Cardiac fibroblast (primary cell): ENCODE results near the gene CCDC87.
A peak's percentile ranks its signal among the peaks of the same experiment; 100 is the strongest.
"Not testable (repeated sequence)": the region's sequence is repeated elsewhere in the genome, so short reads cannot be mapped to it uniquely, and the experiment has no call there.

ENCODE experiments used
- DNase-seq, 2 donors: peaks; one replicate each; pipeline versions ENCODE4 v3.0.0 to v3.0.0-alpha.2; 2010; ENCODE audit warnings: low read depth in 2 of 2
- H3K4me3 ChIP-seq, 2 donors: replicated peaks in 1 of 2; 1 replicate in 1 of 2; 2 replicates in 1 of 2; pipeline ENCODE4 v1.5.1; 2011; ENCODE audit warnings: low read depth in 2 of 2, low read length in 2 of 2, mild to moderate bottlenecking in 2 of 2, moderate library complexity in 1 of 2
- TF ChIP-seq, protein P1 (sequence below): IDR thresholded peaks from one replicate; pipeline ENCODE4 v1.5.1; 2011; ENCODE audit warnings: low read depth, mild to moderate bottlenecking, low read length, inconsistent platforms

CCDC87 gene

DNA sequence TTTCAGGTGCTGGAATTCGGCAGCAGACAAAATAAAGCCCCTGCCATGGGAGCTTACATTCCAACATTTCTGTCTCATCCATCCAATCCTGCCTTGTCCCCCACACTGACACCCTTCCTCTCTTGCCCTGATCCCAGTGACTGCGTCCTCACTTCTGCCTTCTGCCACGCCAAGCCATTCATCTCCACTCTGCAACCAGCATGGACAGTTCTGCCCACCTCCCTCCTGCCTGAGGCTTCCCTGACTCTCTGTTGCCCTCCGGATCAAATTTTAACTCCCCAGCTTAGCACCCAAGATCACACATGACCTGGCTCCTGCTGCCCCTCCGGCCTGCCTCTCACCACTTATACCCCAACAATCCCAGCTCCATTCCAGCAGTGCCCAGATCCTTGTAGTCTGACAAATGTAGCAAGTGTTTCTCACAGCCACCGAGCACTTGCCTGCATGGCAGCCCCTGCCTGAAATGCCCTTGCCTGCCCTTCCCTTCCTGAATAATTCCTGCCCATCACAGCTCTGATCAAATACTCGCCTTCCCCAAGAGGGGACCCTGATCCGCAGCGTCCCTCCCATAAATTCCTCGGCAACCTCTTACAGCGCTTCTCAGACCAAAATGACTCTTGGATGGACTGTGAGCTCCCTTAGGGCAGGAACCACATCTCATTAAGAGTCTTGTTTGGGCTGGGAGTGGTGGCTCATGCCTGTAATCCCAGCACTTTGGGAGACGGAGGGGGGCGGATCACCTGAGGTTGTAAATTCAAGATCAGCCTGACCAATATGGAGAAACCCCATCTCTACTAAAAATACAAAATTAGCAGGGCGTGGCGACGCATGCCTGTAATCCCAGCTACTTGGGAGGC lies 43.9 kb downstream of the CCDC87 start:
- DNase-seq: no peak
- H3K4me3 ChIP-seq: no peak overlapping the region
- TF ChIP-seq, protein P1, sequence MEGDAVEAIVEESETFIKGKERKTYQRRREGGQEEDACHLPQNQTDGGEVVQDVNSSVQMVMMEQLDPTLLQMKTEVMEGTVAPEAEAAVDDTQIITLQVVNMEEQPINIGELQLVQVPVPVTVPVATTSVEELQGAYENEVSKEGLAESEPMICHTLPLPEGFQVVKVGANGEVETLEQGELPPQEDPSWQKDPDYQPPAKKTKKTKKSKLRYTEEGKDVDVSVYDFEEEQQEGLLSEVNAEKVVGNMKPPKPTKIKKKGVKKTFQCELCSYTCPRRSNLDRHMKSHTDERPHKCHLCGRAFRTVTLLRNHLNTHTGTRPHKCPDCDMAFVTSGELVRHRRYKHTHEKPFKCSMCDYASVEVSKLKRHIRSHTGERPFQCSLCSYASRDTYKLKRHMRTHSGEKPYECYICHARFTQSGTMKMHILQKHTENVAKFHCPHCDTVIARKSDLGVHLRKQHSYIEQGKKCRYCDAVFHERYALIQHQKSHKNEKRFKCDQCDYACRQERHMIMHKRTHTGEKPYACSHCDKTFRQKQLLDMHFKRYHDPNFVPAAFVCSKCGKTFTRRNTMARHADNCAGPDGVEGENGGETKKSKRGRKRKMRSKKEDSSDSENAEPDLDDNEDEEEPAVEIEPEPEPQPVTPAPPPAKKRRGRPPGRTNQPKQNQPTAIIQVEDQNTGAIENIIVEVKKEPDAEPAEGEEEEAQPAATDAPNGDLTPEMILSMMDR: no peak

DNA sequence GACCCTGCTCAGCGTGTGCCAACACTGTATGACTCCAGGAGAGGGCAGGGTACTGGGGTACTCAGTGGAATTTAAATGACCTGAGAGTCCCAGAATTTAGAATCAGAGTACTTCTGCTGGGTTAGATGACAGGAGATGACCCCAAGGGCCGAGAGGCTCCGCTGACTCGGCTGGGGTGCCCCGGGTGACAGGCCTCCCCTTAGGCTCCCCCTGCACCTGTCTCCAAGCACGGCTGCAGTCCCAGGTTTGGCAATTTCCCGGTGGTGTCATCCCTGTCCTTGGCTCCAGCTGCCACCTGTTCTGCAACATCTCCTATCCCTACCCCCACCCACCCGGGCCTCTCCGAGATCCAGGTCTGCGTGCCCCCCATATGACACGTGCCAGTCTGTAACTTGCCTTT lies 44.8 kb downstream of the CCDC87 start:
- DNase-seq: no peak
- no peak overlapping the region for H3K4me3 ChIP-seq
- TF ChIP-seq, protein P1: no peak

DNA sequence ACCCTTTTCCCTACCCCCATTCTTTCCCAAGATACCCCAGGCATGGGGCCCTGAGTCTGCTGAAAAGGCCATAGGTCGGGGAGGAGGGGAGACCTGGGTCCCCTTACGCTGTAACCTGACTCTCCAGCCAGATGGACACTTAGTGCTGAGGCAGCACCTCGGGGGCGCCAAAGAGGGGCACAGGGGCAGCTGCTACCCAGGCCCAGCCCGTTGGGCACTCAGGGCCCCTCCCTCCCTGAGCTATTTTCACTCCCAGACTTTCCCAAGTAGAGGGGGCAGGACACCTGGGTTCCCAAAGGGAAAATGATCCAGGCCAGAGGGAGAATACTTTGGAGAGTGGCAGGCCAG lies 45.2 kb downstream of the CCDC87 start:
- TF ChIP-seq, protein P1: no peak
- H3K4me3 ChIP-seq: no peak overlapping the region
- no peak for DNase-seq

DNA sequence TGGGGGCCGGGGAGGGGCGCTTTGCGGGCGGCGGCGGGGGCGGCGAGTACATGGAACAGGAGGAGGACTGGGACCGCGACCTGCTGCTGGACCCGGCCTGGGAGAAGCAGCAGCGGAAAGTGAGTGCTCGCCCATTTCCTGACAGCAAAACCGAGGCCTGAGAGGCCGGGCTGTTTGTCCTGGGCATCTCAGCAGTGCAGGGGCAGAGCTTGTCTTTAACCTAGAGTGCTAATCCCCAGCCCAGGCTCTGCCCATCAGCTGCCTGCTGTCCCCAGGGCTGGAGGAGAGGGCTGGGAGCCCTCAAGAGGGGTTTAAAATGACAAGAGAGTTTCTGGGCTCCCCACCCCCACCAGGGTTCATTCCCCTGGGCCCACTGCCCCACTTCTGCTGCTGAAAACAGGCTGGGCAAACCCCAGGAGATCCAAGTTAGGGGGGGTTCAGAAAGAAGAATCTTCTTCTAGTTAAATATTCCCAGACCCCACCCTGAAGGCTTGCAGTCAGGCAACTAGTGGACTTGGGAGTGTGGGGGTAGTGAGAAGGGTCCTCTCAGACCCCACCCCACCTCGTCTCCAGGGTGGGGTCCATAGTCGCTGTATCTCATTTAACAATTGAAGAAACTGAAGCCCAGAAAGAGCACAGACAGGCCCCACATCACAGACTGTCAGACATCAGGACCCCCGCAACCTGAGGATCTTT lies 45.7 kb downstream of the CCDC87 start:
- no peak overlapping the region for H3K4me3 ChIP-seq
- TF ChIP-seq, protein P1: no peak

DNA sequence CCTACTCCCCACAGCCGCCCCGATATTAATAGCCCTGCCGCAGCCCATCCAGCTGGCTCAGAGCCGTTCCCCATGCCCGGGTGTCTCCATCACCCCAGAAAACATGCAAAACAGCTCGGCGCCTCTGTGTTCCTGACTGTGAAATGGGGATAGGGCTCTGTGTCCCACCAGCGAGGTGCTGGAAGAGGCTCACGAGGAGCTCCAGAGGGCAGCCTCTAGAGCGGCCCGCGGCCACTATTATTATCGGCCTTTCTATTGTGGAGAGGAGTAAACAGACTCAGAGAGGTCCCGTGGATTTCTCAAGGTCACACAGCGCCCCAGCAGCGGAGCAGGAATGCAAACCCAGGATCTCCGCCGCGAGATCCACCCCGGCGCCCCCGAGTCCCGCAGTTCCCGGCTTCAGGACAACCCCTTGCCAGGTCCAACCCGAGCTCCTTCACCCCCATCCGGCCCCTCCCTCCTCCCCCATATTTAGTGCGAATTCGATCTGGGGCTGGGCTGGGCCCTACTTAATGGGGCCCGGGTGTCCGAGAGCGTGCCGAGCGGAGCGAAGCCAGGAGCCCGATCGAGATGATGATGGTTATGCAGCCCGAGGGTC lies 46.4 kb downstream of the CCDC87 start, which contains the start of gene ACTN3:
Gene ACTN3, plus strand, starts transcription at position 536 of the 598 bp plus-strand sequence. Its CDS starts 35 bp downstream, at position 571.
- H3K4me3 ChIP-seq: peak within 1 kb of the TSS; percentile 65 to 76
- DNase-seq: peak in 1 of 2 donors; percentile 46
- TF ChIP-seq, protein P1: no peak

More for the DNA sequence above, 45.7 kb downstream of the CCDC87 start:
- DNase-seq: no peak

DNA sequence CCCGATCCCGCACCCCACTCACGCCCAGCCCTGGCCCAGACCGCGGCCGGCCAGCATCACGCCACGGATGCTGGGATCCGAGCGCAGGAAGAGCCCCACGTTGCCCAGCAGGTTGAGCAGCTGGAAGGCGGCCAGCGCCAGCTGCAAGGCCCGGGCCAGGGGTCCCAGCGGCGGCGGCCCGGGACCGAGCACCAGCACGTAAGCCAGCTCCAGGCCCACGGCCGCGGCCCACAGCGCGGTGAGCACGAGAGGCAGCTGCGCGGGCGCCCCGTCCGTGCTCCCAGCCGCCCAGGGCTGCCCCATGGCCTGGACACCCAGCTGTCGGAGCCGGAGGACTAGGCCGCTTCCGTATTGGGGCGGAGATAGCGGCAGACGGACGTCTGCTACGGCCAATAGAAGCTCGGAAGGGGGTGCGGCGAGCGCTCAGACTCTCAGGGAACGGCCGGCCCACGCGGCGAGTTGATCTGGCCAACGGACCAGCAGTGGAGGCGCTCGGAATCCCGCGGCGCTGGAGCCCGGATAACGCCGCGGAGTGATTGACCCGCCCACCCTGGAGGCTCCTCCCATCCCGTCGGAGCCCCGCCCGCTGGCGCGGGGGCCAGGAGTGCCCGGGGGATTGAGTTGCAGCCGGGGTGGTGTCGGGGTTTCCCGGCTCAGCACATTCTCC lies 47.0 kb downstream of the CCDC87 start, which contains the start of gene ZDHHC24:
Gene ZDHHC24, minus strand, starts transcription at position 348 of the 667 bp plus-strand sequence. Its CDS starts 45 bp downstream, at position 303.
- TF ChIP-seq, protein P1: no peak
- DNase-seq: peak; percentile 98 to 99

DNA sequence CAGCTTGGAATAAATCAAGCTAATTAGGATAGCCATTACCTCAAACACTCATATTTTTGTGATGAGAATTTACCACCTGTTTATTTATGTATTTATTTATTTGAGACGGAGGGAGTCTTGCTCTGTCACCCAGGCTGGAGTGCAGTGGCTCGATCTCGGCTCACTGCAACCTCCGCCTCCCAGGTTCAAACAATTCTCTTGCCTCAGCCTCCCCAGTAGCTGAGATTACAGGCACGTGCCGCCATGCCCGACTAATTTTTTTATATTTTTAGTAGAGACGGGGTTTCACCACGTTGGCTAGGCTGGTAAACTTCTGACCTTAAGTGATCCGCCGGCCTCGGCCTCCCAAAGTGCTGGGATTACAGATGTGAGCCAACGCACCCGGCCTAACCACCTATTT lies 47.9 kb downstream of the CCDC87 start:
- DNase-seq: not testable (repeated sequence)
- H3K4me3 ChIP-seq: peak overlapping the region; percentile 65 to 76

More for the DNA sequence above, 47.0 kb downstream of the CCDC87 start, which contains the start of gene ZDHHC24:
- peak within 1 kb of the TSS; percentile 65 to 76 for H3K4me3 ChIP-seq
